Stimulated activated CD4-positive, alpha-beta T cell treated with anti-CD3 and anti-CD28 coated beads, Interleukin-1b, Interleukin-23, amount 100 ng/mL, for 4 hours (primary cell): Measurements from ENCODE around the gene SNUPN.

Source experiments
- DNase-seq, 2 donors: peaks; one replicate each; pipeline ENCODE4 v3.0.0-alpha.2; 2020; ENCODE audit warnings: low read depth in 2 of 2

The SNUPN gene

GRCh38 chr15:75625542-75626347, at the start of gene SNUPN:
Gene SNUPN, minus strand, starts transcription at chr15:75625725. Its CDS starts 4,674 bp downstream, at chr15:75621051.
- DNase-seq: peak; percentile 90 to 91

- no peak for DNase-seq
Observed at GRCh38 chr15:75674366-75674765, 48.8 kb upstream of the SNUPN start.

DNA sequence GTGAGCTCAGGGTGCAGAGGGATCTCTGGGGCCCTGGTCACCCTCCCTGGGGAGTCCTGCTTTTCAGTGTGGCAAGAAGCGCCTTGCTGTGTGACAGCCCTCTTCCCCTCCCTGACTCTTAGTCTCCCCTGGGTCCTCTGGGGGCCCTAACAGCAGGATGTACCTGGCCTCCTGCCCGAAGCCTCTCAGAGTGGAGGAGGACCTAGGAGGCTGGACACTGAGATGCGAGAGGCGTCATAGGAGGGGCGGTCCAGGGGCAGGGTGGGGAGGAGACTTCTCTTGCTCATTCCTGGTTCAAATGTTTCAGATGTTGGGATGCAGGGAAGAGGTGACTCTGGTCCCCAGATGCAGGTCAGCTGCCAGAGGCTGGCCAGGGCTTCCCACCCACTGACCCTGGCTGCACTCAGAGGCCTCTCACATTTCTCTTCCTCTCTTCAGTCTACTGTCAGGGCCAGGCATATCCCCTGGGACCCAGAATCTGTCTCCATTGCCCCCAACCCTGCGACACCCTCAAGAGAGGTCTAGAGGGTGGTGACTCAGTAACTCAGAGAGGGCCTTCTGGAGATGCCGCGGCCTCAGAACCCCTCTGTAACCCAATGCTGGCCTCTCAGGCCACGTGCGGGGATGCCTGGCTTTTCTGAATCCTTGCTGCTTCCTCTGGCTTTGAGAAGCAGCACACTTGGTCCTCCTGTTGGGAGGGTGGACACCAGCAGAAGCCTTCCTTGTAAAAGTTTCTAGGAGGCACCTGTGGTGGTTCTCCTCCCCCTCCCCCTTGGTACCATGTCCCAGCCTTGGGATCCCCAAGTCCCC, 48.1 kb upstream of the SNUPN start:
- no peak for DNase-seq

DNA sequence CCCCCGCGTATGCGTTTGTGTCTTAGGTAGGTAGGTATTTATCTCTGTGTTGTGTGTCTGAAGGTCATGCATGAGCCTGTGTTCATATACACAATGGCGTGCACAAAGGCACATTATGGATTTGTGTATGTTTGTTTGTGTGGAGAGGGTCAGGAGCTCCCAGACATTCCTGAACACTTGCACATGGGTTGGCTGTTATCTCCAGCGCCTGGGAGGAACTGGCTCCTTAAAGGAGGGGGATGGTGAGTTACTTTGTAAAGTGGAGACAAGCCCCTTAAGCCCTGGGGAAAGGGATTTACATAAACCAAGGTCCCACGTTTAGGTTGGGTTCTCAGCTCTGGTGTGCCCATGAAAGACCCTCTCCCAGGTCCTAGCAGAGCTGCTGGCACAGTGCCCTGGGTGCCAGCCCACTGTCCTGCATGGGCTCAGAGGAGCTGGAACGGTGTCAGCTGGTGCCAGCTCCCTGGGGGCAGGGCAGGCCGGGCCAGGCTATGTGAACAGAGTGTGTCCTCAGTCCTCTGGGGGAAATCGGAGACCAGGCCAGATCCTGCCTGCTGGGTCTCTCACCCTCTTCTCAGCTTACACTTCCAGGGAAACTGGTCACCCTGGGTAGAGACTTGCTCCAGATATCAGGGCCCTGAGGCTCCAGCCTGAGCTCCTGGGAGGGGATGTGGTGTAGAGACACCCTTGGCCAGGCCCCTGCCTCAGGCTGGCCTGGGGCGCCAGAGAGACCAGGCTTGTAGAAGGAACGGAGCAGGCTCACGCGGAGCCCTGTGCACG, 47.3 kb upstream of the SNUPN start:
- no peak for DNase-seq

DNA sequence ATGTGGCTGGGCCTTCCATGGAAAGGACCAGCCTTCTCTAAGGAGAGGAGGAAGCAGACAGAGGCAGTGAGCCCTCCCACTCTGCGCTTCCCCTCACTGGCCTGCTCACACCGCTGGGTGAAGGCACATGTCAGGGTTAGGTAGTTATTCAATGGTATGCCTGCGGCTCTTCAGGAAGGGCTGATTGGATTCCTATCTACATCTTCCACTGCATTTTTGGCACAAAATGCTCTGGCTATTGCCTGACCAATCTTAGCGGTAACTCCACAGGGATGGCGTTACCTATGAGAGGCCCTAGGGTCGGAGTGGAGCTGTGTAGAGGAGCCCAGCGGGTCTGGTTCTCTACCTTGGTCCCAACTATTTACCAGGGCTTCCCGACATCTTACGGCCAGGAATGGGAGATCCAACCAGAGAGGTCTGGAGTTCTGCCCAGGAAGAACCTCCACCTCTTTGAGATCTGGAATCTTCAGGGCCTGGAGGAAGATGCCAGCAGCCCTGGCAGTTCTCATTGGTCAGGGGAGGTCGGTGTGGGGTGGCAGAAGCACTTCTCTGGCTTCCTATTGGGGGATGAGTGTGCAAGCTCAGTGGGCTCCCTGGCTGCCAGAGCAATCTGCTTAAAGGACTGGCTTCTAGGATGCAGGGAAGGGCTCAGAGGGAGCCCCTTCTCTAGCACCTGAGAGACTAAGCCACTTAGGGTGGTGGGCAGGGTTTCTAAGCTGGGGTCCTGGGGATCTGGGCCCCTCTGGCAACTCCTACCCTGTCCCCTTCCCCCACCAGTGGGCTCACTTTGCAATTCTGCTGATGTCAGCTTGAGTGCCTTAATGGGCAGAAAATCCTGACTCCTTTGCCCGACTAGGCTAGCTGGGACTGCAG, 46.4 kb upstream of the SNUPN start:
- DNase-seq: no peak

DNA sequence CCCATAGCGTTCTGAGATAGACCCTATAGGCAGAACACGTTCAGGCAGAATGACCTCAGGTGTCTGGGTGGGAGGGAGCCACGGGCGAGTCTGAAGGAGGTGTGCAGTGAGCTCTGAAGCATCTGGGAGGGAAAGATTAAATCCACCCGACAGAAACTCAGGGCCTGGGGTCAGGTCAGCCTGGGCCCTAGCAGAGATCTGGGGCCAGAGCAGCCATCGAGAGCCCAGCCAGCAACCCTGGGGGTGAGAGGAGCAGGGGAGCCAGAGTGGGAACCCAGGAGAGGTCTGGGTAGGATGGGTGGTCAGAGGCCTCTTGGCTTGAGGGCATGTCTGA, 44.3 kb upstream of the SNUPN start:
- no peak for DNase-seq

- no peak for DNase-seq
Observed at GRCh38 chr15:75669191-75669878, 43.8 kb upstream of the SNUPN start.

GRCh38 chr15:75666823-75667501, 41.4 kb upstream of the SNUPN start:
- DNase-seq: no peak

- no peak for DNase-seq
Observed at GRCh38 chr15:75663931-75664421, 38.5 kb upstream of the SNUPN start.

- DNase-seq: no peak
Observed at GRCh38 chr15:75662823-75663519, 37.4 kb upstream of the SNUPN start.

DNA sequence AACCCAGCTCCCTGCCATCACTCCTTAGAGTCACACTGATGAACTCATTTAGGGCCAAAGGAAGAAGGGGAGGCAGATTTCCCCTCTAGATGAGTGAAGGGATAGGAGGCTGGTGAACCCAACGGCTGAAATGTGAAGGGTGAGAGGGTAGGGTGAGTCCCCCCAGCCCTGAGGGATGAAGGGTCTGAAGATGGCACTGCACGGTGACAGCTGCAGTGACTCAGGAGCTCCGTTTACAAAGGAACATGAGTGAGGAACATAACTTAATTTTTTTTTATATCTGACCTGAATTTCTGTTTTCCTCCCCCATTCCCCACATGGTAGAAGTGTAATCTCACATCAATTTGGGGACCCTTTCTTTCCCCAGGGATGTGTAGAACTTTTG, 36.2 kb upstream of the SNUPN start:
- no peak for DNase-seq

DNA sequence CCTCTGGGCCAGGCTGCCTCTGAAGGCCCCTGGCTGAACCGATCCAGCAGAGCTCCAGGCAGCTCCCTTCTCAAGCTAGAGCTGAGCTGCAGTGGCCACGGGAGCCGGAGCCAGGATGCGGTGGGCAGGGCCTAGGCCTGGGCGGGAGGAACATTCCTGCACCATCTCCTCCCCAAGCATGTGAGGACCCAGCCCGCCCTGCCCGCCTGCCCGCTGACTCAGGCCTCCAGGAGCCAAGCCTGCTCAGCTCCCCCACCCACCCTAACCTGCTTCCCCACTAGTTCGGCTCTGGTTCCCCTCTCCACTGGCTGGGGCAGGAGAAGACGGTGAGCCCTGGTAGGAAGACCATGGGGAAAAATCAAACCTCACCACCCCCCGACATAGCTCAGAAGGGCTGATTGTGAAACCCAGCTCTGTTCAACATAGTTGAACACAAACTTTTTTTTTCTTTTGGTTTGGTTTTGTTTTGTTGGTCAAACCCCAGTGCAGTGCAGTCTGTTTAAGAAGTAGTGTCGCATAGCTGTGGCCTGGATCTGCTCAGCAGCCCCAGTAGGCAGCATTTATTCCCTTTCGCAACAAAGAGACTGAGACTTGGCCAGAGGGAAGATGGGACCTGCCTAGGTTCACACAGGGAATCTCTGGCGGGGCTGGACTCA, 35.7 kb upstream of the SNUPN start:
- no peak for DNase-seq

DNA sequence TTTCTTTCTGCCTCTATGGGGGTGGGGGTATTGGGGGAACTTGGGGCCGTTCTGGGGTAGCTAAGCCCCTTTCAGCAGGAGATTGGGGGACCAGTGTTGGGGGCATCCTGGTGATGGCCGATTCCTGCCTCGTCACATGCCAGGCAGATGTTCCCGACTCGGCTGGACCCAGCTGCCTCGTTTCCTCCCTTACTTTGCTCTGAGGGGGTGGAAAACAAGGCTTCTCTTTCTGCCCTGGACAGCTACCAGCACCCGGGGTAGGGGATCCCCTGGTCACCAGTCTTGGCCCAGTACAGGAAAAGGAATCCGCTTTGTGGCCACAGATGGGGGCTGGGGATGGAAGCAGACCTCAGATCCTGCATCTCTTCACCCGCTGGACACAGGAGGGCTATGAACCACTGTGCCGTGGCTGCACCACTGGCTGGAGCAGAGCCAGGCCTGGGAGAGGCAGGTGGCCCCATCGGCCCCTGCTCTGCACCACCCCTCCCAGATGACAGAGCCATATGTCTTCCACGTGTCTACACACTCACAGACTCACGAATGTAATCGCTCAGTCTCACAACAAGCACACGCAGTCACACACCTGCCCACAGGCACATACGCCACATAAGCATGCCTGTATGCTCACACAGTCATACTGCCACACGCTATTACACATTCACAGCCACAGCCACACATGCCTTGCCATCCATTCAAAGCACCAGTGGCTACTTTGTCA, 34.6 kb upstream of the SNUPN start:
- no peak for DNase-seq

- DNase-seq: no peak
Observed at GRCh38 chr15:75659141-75659771, 33.7 kb upstream of the SNUPN start.

- no peak for DNase-seq
Observed at GRCh38 chr15:75656813-75657212, 31.3 kb upstream of the SNUPN start.

DNA sequence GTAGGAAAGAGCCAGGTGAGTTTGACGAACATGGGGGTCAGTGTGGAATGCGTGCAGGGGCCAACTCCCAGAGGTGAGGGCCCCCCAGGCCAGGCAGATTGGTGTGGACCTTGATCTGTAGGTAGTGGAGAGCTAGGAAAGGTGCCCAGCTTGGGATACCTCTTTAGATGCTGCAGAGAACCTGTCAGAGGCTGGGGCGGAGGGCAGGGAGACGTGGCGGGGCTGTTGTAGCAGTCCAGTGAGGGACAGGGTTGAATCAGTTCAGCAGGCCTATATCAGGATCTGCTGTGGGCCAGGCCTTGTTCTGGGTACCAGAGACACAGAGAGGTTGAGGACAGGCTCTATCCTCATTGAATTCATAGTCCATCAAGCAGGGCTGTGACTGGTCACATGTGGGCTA, 30.8 kb upstream of the SNUPN start:
- no peak for DNase-seq

DNA sequence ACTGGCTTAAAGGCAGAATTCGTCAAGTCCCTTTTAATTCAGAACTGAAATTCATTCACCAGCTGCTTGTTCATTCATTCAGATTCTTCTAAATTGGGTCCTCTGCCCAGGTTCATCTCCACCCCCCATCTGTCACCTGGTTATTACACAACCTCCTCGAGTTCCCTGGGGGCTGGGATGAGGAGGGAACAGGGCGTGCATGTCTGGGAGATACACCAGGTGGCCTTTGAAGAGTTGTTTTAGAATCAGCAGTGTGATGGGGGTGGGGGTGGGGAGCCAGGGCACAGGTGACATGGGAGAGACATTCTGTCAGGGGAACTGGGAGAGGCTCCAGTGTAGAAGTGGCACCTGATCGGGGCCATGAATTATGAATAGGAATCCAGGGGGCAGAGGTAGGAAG, 30.4 kb upstream of the SNUPN start:
- DNase-seq: no peak
